ENCODE measurements around the gene RAB14.

Gene RAB14

GRCh38 chr9:121234832-121235161 is 33.1 kb upstream of the RAB14 start:
- H3K27ac ChIP-seq (ENCODE audit: low read depth, low read length): no peak overlapping the region
- H3K9ac ChIP-seq (ENCODE audit: low read depth, low read length): no peak overlapping the region
- no peaks in the 10 kb centered on the region for H3K36me3 ChIP-seq (ENCODE audit: insufficient read depth, low read length)
- 92% methylated on average over 5 of the region's 6 CpGs for WGBS
- H3K9me3 ChIP-seq (ENCODE audit: insufficient read depth, low read depth, low read length): no peaks in the 10 kb centered on the region
- no peaks in the 10 kb centered on the region for H3K4me1 ChIP-seq (ENCODE audit: insufficient read depth, low read length)
- H3K27me3 ChIP-seq (ENCODE audit: insufficient read depth, low read length): no peaks in the 10 kb centered on the region
- H3K4me3 ChIP-seq (ENCODE audit: low read length): no peak overlapping the region

- Histone ChIP-seq H3K4me1 (ENCODE audit: insufficient read depth, low read length) (no peaks in the 10 kb centered on the region), H3K9ac (ENCODE audit: low read depth, low read length) (no peak overlapping the region), H3K36me3 (ENCODE audit: insufficient read depth, low read length) (no peaks in the 10 kb centered on the region), H3K27me3 (ENCODE audit: insufficient read depth, low read length) (no peaks in the 10 kb centered on the region), H3K9me3 (ENCODE audit: insufficient read depth, low read depth, low read length) (no peaks in the 10 kb centered on the region), H3K4me3 (ENCODE audit: low read length) (no peak overlapping the region), H3K27ac (ENCODE audit: low read depth, low read length) (no peak overlapping the region)
- 91% methylated on average over 11 of the region's 11 CpGs for WGBS
These were observed 32.5 kb upstream of the RAB14 start for GRCh38 chr9:121233906-121234831.

GRCh38 chr9:121232251-121232650 is 30.6 kb upstream of the RAB14 start:
- 94% methylated on average over 3 of the region's 4 CpGs for WGBS
- no peak overlapping the region for H3K9ac ChIP-seq (ENCODE audit: low read depth, low read length)
- H3K27ac ChIP-seq (ENCODE audit: low read depth, low read length): no peak overlapping the region
- H3K36me3 ChIP-seq (ENCODE audit: insufficient read depth, low read length): no peaks in the 10 kb centered on the region
- H3K4me1 ChIP-seq (ENCODE audit: insufficient read depth, low read length): no peaks in the 10 kb centered on the region
- H3K27me3 ChIP-seq (ENCODE audit: insufficient read depth, low read length): no peaks in the 10 kb centered on the region
- no peak overlapping the region for H3K4me3 ChIP-seq (ENCODE audit: low read length)
- no peaks in the 10 kb centered on the region for H3K9me3 ChIP-seq (ENCODE audit: insufficient read depth, low read depth, low read length)

- Histone ChIP-seq H3K4me1 (ENCODE audit: insufficient read depth, low read length) (no peaks in the 10 kb centered on the region), H3K27ac (ENCODE audit: low read depth, low read length) (no peak overlapping the region), H3K9me3 (ENCODE audit: insufficient read depth, low read depth, low read length) (no peaks in the 10 kb centered on the region), H3K4me3 (ENCODE audit: low read length) (no peak overlapping the region), H3K27me3 (ENCODE audit: insufficient read depth, low read length) (no peaks in the 10 kb centered on the region), H3K9ac (ENCODE audit: low read depth, low read length) (no peak overlapping the region), H3K36me3 (ENCODE audit: insufficient read depth, low read length) (no peaks in the 10 kb centered on the region)
- 96% methylated on average over 5 of the region's 5 CpGs for WGBS
These were observed 28.6 kb upstream of the RAB14 start for GRCh38 chr9:121230256-121230655.

GRCh38 chr9:121227862-121228261 is 26.2 kb upstream of the RAB14 start:
- no peaks in the 10 kb centered on the region for H3K9me3 ChIP-seq (ENCODE audit: insufficient read depth, low read depth, low read length)
- H3K4me3 ChIP-seq (ENCODE audit: low read length): no peak overlapping the region
- WGBS: 93% methylated on average over 4 of the region's 4 CpGs
- H3K27ac ChIP-seq (ENCODE audit: low read depth, low read length): no peak overlapping the region
- H3K27me3 ChIP-seq (ENCODE audit: insufficient read depth, low read length): no peaks in the 10 kb centered on the region
- H3K9ac ChIP-seq (ENCODE audit: low read depth, low read length): no peak overlapping the region
- no peaks in the 10 kb centered on the region for H3K36me3 ChIP-seq (ENCODE audit: insufficient read depth, low read length)
- H3K4me1 ChIP-seq (ENCODE audit: insufficient read depth, low read length): 0 out of 2 replicates have a peak, but pooled peaks cover 2% of the 10 kb centered on the region

GRCh38 chr9:121226175-121226574 is 24.5 kb upstream of the RAB14 start:
- peaks cover 18% of the 10 kb centered on the region for H3K4me1 ChIP-seq (ENCODE audit: insufficient read depth, low read length)
- H3K9me3 ChIP-seq (ENCODE audit: insufficient read depth, low read depth, low read length): no peaks in the 10 kb centered on the region
- H3K4me3 ChIP-seq (ENCODE audit: low read length): no peak overlapping the region
- no peak overlapping the region for H3K27ac ChIP-seq (ENCODE audit: low read depth, low read length)
- no peaks in the 10 kb centered on the region for H3K36me3 ChIP-seq (ENCODE audit: insufficient read depth, low read length)
- no peak overlapping the region for H3K9ac ChIP-seq (ENCODE audit: low read depth, low read length)
- H3K27me3 ChIP-seq (ENCODE audit: insufficient read depth, low read length): no peaks in the 10 kb centered on the region
- 100% methylated on average over 2 of the region's 2 CpGs for WGBS

- H3K27ac ChIP-seq (ENCODE audit: low read depth, low read length): no peak overlapping the region
- 90% methylated on average over 5 of the region's 5 CpGs for WGBS
- no peaks in the 10 kb centered on the region for H3K9me3 ChIP-seq (ENCODE audit: insufficient read depth, low read depth, low read length)
These were observed 23.6 kb upstream of the RAB14 start for GRCh38 chr9:121225240-121225639.

GRCh38 chr9:121222524-121223171 is 21.0 kb upstream of the RAB14 start:
- Histone ChIP-seq H3K36me3 (ENCODE audit: insufficient read depth, low read length) (no peaks in the 10 kb centered on the region), H3K4me3 (ENCODE audit: low read length) (no peak overlapping the region), H3K9me3 (ENCODE audit: insufficient read depth, low read depth, low read length) (no peaks in the 10 kb centered on the region), H3K9ac (ENCODE audit: low read depth, low read length) (no peak overlapping the region), H3K27me3 (ENCODE audit: insufficient read depth, low read length) (peaks cover 15% of the 10 kb centered on the region; the same call in 1 of the 2 replicates), H3K27ac (ENCODE audit: low read depth, low read length) (no peak overlapping the region), H3K4me1 (ENCODE audit: insufficient read depth, low read length) (peaks cover 29% of the 10 kb centered on the region)
- WGBS: 82% methylated on average over 12 of the region's 12 CpGs

More at GRCh38 chr9:121225240-121225639, 23.6 kb upstream of the RAB14 start:
- Histone ChIP-seq H3K27me3 (ENCODE audit: insufficient read depth, low read length) (peaks cover 4% of the 10 kb centered on the region; the same call in 1 of the 2 replicates), H3K4me3 (ENCODE audit: low read length) (no peak overlapping the region), H3K36me3 (ENCODE audit: insufficient read depth, low read length) (no peaks in the 10 kb centered on the region), H3K4me1 (ENCODE audit: insufficient read depth, low read length) (peaks cover 25% of the 10 kb centered on the region), H3K9ac (ENCODE audit: low read depth, low read length) (no peak overlapping the region)

- peaks cover 29% of the 10 kb centered on the region for H3K4me1 ChIP-seq (ENCODE audit: insufficient read depth, low read length)
- H3K4me3 ChIP-seq (ENCODE audit: low read length): no peak overlapping the region; the same call in 1 of the 2 replicates
- H3K9me3 ChIP-seq (ENCODE audit: insufficient read depth, low read depth, low read length): no peaks in the 10 kb centered on the region
- peak overlapping the region; percentile 94 for H3K27ac ChIP-seq (ENCODE audit: low read depth, low read length)
- H3K9ac ChIP-seq (ENCODE audit: low read depth, low read length): no peak overlapping the region
- peaks cover 15% of the 10 kb centered on the region; the same call in 1 of the 2 replicates for H3K27me3 ChIP-seq (ENCODE audit: insufficient read depth, low read length)
- 71% methylated on average over 2 of the region's 2 CpGs for WGBS
- H3K36me3 ChIP-seq (ENCODE audit: insufficient read depth, low read length): no peaks in the 10 kb centered on the region
These were observed 20.0 kb upstream of the RAB14 start for GRCh38 chr9:121221664-121222055.

GRCh38 chr9:121220996-121221663 is 19.5 kb upstream of the RAB14 start:
- Histone ChIP-seq H3K27me3 (ENCODE audit: insufficient read depth, low read length) (peaks cover 15% of the 10 kb centered on the region; the same call in 1 of the 2 replicates), H3K4me1 (ENCODE audit: insufficient read depth, low read length) (peaks cover 29% of the 10 kb centered on the region), H3K36me3 (ENCODE audit: insufficient read depth, low read length) (no peaks in the 10 kb centered on the region), H3K27ac (ENCODE audit: low read depth, low read length) (peak overlapping the region; percentile 94), H3K9ac (ENCODE audit: low read depth, low read length) (peak overlapping the region; percentile 36; the same call in 1 of the 2 replicates), H3K4me3 (ENCODE audit: low read length) (peak overlapping the region; percentile 37), H3K9me3 (ENCODE audit: insufficient read depth, low read depth, low read length) (no peaks in the 10 kb centered on the region)
- 8% methylated on average over 13 of the region's 13 CpGs for WGBS

GRCh38 chr9:121219530-121219929 is 17.9 kb upstream of the RAB14 start:
- H3K27me3 ChIP-seq (ENCODE audit: insufficient read depth, low read length): peaks cover 15% of the 10 kb centered on the region; the same call in 1 of the 2 replicates
- H3K36me3 ChIP-seq (ENCODE audit: insufficient read depth, low read length): no peaks in the 10 kb centered on the region
- H3K4me1 ChIP-seq (ENCODE audit: insufficient read depth, low read length): peaks cover 29% of the 10 kb centered on the region
- 87% methylated on average over 3 of the region's 3 CpGs for WGBS
- H3K9me3 ChIP-seq (ENCODE audit: insufficient read depth, low read depth, low read length): no peaks in the 10 kb centered on the region
- H3K27ac ChIP-seq (ENCODE audit: low read depth, low read length): no peak overlapping the region
- H3K4me3 ChIP-seq (ENCODE audit: low read length): no peak overlapping the region
- H3K9ac ChIP-seq (ENCODE audit: low read depth, low read length): no peak overlapping the region
